Loucy (cell line): Measurements from ENCODE around the gene KIAA1549.

ENCODE experiments used
- H2AFZ ChIP-seq: fragments of 200-600 bp; sonication (generic); 2 replicates; pipeline ENCODE4 v1.6.0; 2016; ENCODE audit warnings: antibody characterized with exemption, mild to moderate bottlenecking, low read length, moderate library complexity
- H3F3A ChIP-seq: fragments of 200-600 bp; 2 replicates; pipeline ENCODE4 v1.6.0; 2016; ENCODE audit warnings: antibody characterized with exemption, low read depth, mild to moderate bottlenecking
- H3K27me3 ChIP-seq: fragments of 200-600 bp; sonication (generic); 2 replicates; pipeline ENCODE4 v1.6.1; 2014; ENCODE audit warnings: low read length, mild to moderate bottlenecking; ENCODE audit not compliant: insufficient read depth, poor library complexity, severe bottlenecking
- H3K36me3 ChIP-seq: fragments of 200-600 bp; sonication (generic); 2 replicates; pipeline ENCODE4 v1.6.1; 2016; ENCODE audit warnings: low read length; ENCODE audit not compliant: insufficient read depth
- H3K4me1 ChIP-seq: fragments of 200-600 bp; sonication (generic); 2 replicates; pipeline ENCODE4 v1.5.1; 2014; ENCODE audit warnings: low read length, mild to moderate bottlenecking; ENCODE audit not compliant: insufficient read depth, poor library complexity, severe bottlenecking
- H3K4me2 ChIP-seq: fragments of 200-600 bp; sonication (generic); 2 replicates; pipeline ENCODE4 v1.6.0; 2014; ENCODE audit warnings: antibody characterized with exemption, low read length, low read depth, mild to moderate bottlenecking; ENCODE audit not compliant: poor library complexity, severe bottlenecking
- H3K4me3 ChIP-seq: fragments of 200-600 bp; sonication (generic); 2 replicates; pipeline ENCODE4 v1.5.1; 2014; ENCODE audit warnings: low read length, mild to moderate bottlenecking, mixed read lengths; ENCODE audit not compliant: poor library complexity, severe bottlenecking
- H3K79me2 ChIP-seq: fragments of 200-600 bp; sonication (generic); 2 replicates; pipeline ENCODE4 v1.6.1; 2014; ENCODE audit warnings: low read length; ENCODE audit not compliant: insufficient read depth
- H3K9ac ChIP-seq: fragments of 200-600 bp; sonication (generic); 2 replicates; pipeline ENCODE4 v1.6.0; 2014; ENCODE audit warnings: mild to moderate bottlenecking, low read depth, low read length, moderate library complexity; ENCODE audit not compliant: poor library complexity, severe bottlenecking
- H3K9me2 ChIP-seq: fragments of 200-600 bp; sonication (generic); replicated peaks from 2 replicates; pipeline ENCODE4 v1.6.1; 2016; ENCODE audit warnings: low read depth, low read length, mixed read lengths
- H3K9me3 ChIP-seq: fragments of 200-600 bp; sonication (generic); 2 replicates; pipeline ENCODE4 v1.6.1; 2014; ENCODE audit warnings: mild to moderate bottlenecking, antibody characterized with exemption, low read length, low read depth; ENCODE audit not compliant: insufficient read depth
- H4K20me1 ChIP-seq: fragments of 200-600 bp; sonication (generic); 2 replicates; pipeline ENCODE4 v1.6.0; 2014; ENCODE audit warnings: antibody characterized with exemption, low read length, mild to moderate bottlenecking; ENCODE audit not compliant: insufficient read depth, poor library complexity, severe bottlenecking
- CTCF ChIP-seq: fragments of 200-600 bp; sonication (generic); conservative IDR thresholded peaks from 2 replicates; pipeline ENCODE4 v1.5.1; 2014; ENCODE audit warnings: mild to moderate bottlenecking, antibody characterized with exemption, low read length
- EZH2phosphoT487 ChIP-seq: fragments of 200-600 bp; IDR thresholded peaks from 2 replicates; pipeline ENCODE4 v1.6.1; 2018; ENCODE audit warnings: antibody characterized with exemption, mild to moderate bottlenecking, moderate library complexity, borderline replicate concordance

KIAA1549 gene

GRCh38 chr7:138822867-138823535 is 158.2 kb downstream of the KIAA1549 start:
- Histone ChIP-seq H4K20me1 (no peaks in the 10 kb centered on the region), H3K4me2 (no peak overlapping the region), H3K4me1 (no peaks in the 10 kb centered on the region), H2AFZ (no peak overlapping the region), H3K36me3 (no peaks in the 10 kb centered on the region), H3K79me2 (no peaks in the 10 kb centered on the region), H3K9ac (no peak overlapping the region), H3K9me3 (no peaks in the 10 kb centered on the region), H3K4me3 (no peak overlapping the region), H3F3A (no peaks in the 10 kb centered on the region), H3K9me2 (no peaks in the 10 kb centered on the region), H3K27me3 (no peaks in the 10 kb centered on the region)
- TF ChIP-seq CTCF (no peak), EZH2phosphoT487 (no peak)

- TF ChIP-seq EZH2phosphoT487, result no peak
- TF ChIP-seq CTCF, result no peak
- no peaks in the 10 kb centered on the region for H3K4me1 ChIP-seq
- H4K20me1 ChIP-seq, result no peaks in the 10 kb centered on the region
- H3K36me3 ChIP-seq, result no peaks in the 10 kb centered on the region
- no peak overlapping the region for H3K4me3 ChIP-seq
- H3K79me2 ChIP-seq, result no peaks in the 10 kb centered on the region
- no peaks in the 10 kb centered on the region for H3F3A ChIP-seq
- no peak overlapping the region for H2AFZ ChIP-seq
- no peaks in the 10 kb centered on the region for H3K27me3 ChIP-seq
- H3K4me2 ChIP-seq, result no peak overlapping the region
- H3K9me2 ChIP-seq, result no peaks in the 10 kb centered on the region
- no peaks in the 10 kb centered on the region for H3K9me3 ChIP-seq
- H3K9ac ChIP-seq, result no peak overlapping the region
Observed at GRCh38 chr7:138821912-138822311, 159.3 kb downstream of the KIAA1549 start.

- no peaks in the 10 kb centered on the region for H3K9me3 ChIP-seq
- no peak overlapping the region for H3K4me2 ChIP-seq
- H3F3A ChIP-seq, result no peaks in the 10 kb centered on the region
- H2AFZ ChIP-seq, result no peak overlapping the region
- no peak overlapping the region for H3K4me3 ChIP-seq
- H3K36me3 ChIP-seq, result no peaks in the 10 kb centered on the region
- H4K20me1 ChIP-seq, result no peaks in the 10 kb centered on the region
- no peaks in the 10 kb centered on the region for H3K4me1 ChIP-seq
- no peaks in the 10 kb centered on the region for H3K79me2 ChIP-seq
- no peaks in the 10 kb centered on the region for H3K9me2 ChIP-seq
- H3K9ac ChIP-seq, result no peak overlapping the region
- TF ChIP-seq EZH2phosphoT487 (no peak), CTCF (no peak)
- no peaks in the 10 kb centered on the region for H3K27me3 ChIP-seq
Observed at GRCh38 chr7:138819625-138820024, 161.6 kb downstream of the KIAA1549 start.
